Common myeloid progenitor, CD34-positive (primary cell): Measurements from ENCODE around the gene ZNF780A.
"Not testable (repeated sequence)": the region's sequence is repeated elsewhere in the genome, so short reads cannot be mapped to it uniquely, and the experiment has no call there.

Source experiments
- CTCF ChIA-PET: fragments of 350-600 bp; sonication (Branson Sonifier 250); formaldehyde crosslinking; loops from one replicate; lab custom pipeline; 2021; ENCODE audit warnings: antibody characterized with exemption; lab: Charles Lee
- POLR2A ChIA-PET: fragments of 350-600 bp; sonication (Branson Sonifier 250); formaldehyde crosslinking; loops from one replicate; lab custom pipeline; 2021; ENCODE audit warnings: antibody characterized with exemption; lab: Charles Lee
- DNase-seq, 3 donors: peaks; one replicate each; pipeline versions ENCODE4 v3.0.0 to v3.0.0-alpha.2; 2013
- H3K27ac ChIP-seq, 2 experiments: 1 replicate in 1 of 2; 2 replicates in 1 of 2; pipeline ENCODE4 v1.7.0; 2013; ENCODE audit warnings: inconsistent platforms in 2 of 2, low read length in 2 of 2, mild to moderate bottlenecking in 2 of 2, low read depth in 1 of 2, moderate library complexity in 1 of 2; ENCODE audit not compliant: severe bottlenecking in 2 of 2, insufficient read depth in 1 of 2, poor library complexity in 1 of 2
- H3K27me3 ChIP-seq, 5 experiments: replicated peaks in 2 of 5; 1 replicate in 3 of 5; 2 replicates in 2 of 5; pipeline versions ENCODE4 v1.6.1 to v1.7.0; 2013; ENCODE audit warnings: low read length in 4 of 5, mild to moderate bottlenecking in 2 of 5, moderate library complexity in 2 of 5, inconsistent platforms in 1 of 5; ENCODE audit not compliant: insufficient read depth in 5 of 5, control insufficient read depth in 4 of 5
- H3K36me3 ChIP-seq, 4 experiments: 1 replicate in 2 of 4; 2 replicates in 2 of 4; pipeline versions ENCODE4 v1.6.1 to v1.7.0; 2013; ENCODE audit warnings: low read length in 3 of 4, control low read depth in 1 of 4, mild to moderate bottlenecking in 1 of 4; ENCODE audit not compliant: control insufficient read depth in 4 of 4, insufficient read depth in 4 of 4
- H3K4me1 ChIP-seq, 4 experiments: 1 replicate in 3 of 4; 2 replicates in 1 of 4; pipeline versions ENCODE4 v1.6.1 to v1.7.1; 2013; ENCODE audit warnings: low read length in 3 of 4, mild to moderate bottlenecking in 3 of 4, control low read depth in 1 of 4, inconsistent platforms in 1 of 4, moderate library complexity in 1 of 4; ENCODE audit not compliant: control insufficient read depth in 4 of 4, insufficient read depth in 4 of 4; ENCODE audit errors: control extremely low read depth in 1 of 4
- H3K4me3 ChIP-seq, 7 experiments: 1 replicate in 4 of 7; 2 replicates in 3 of 7; pipeline versions ENCODE4 v1.5.1 to v1.7.0; 2013; ENCODE audit warnings: mild to moderate bottlenecking in 7 of 7, low read length in 6 of 7, moderate library complexity in 6 of 7, inconsistent platforms in 2 of 7, low read depth in 2 of 7, control low read depth in 1 of 7; ENCODE audit not compliant: insufficient read depth in 4 of 7, control insufficient read depth in 1 of 7; ENCODE audit errors: extremely low read depth in 1 of 7
- H3K9me3 ChIP-seq, 5 experiments: 1 replicate in 4 of 5; 2 replicates in 1 of 5; pipeline versions ENCODE4 v1.6.1 to v1.7.1; 2013; ENCODE audit warnings: low read length in 4 of 5, mild to moderate bottlenecking in 2 of 5, inconsistent platforms in 1 of 5, low read depth in 1 of 5, moderate library complexity in 1 of 5; ENCODE audit not compliant: control insufficient read depth in 4 of 5, insufficient read depth in 2 of 5; ENCODE audit errors: control extremely low read depth in 1 of 5
- WGBS: methylation state at CpG from one replicate; pipeline ENCODE4 v1.1.5; 2013; ENCODE audit not compliant: insufficient coverage; 5-methylcytosine and 5-hydroxymethylcytosine counted together

Gene ZNF780A

DNA sequence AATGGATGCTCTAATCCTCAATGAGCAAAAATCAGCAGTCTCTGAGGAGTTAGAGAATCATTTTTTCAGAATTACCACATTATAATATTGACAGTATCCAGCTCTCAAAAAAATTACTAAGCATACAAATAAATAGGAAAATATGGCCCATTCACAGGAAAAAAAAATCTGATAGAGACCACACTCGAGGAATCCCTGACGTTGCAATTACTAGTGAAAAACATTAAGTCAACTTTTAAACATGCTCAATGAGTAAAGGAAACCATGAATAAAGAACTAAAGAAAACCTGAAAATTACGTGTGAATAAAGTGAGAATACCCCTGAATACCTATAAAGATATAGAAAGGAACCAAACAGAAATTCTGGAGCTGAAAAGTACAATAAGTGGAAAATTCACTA, 38.7 kb upstream of the ZNF780A start:
- no peak for DNase-seq
- ChIA-PET CTCF (interaction anchor here (1.2 to 1.5 kb wide), 2 partner anchors 9 to 10 kb away, joined by 3 read pairs; no protein-coding TSS in a partner anchor), POLR2A (no interaction called here)
- no peaks in the 10 kb centered on the region for H3K36me3 ChIP-seq
- H3K4me1 ChIP-seq, result no peaks in the 10 kb centered on the region
- H3K4me3 ChIP-seq, result no peak overlapping the region
- peaks cover 0 to 11% (median 8%) of the 10 kb centered on the region in 5 experiments for H3K27me3 ChIP-seq
- H3K9me3 ChIP-seq, result peaks cover 0 to 6% (median 4%) of the 10 kb centered on the region in 5 experiments
- H3K27ac ChIP-seq, result no peak overlapping the region
- WGBS, result no CpG with 5 or more reads among the region's 3 CpGs

GRCh38 chr19:40128991-40129390, 38.2 kb upstream of the ZNF780A start:
- Histone ChIP-seq H3K27ac (no peak overlapping the region), H3K4me1 (no peaks in the 10 kb centered on the region), H3K27me3 (peaks cover 0 to 13% (median 8%) of the 10 kb centered on the region in 5 experiments), H3K4me3 (no peak overlapping the region), H3K36me3 (no peaks in the 10 kb centered on the region), H3K9me3 (peaks cover 0 to 6% (median 4%) of the 10 kb centered on the region in 5 experiments)
- no peak for DNase-seq
- POLR2A ChIA-PET, result no interaction called here
- CTCF ChIA-PET, result interaction anchor here (1.5 kb wide), 1 partner anchor 8 kb away, joined by 3 read pairs; no protein-coding TSS in a partner anchor

DNA sequence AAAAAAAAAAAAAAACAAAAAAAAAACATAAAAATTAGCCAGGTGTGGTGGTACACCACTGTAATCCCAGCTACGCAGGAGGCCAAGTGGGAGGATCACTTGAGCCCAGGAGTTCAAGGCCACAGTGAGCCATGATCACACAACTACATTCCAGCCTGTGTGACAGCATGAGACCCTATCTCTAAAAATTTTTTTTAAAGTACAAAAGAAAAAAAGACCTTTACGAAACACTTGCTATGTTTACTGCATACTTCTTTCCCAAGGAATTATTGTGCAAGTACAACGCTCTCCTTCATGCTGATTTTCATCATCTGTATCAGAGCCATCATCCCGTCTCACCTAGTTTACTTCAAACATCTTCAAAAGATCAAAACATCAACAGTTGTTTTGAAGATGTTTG, 28.6 kb upstream of the ZNF780A start:
- Histone ChIP-seq H3K36me3 (no peaks in the 10 kb centered on the region), H3K9me3 (peaks cover 0 to 6% (median 0%) of the 10 kb centered on the region in 5 experiments), H3K27me3 (peaks cover 0 to 9% (median 2%) of the 10 kb centered on the region in 5 experiments), H3K4me3 (no peak overlapping the region), H3K4me1 (no peaks in the 10 kb centered on the region), H3K27ac (no peak overlapping the region)
- no peak for DNase-seq
- POLR2A ChIA-PET, result no interaction called here
- no CpG with 5 or more reads among the region's 4 CpGs for WGBS
- CTCF ChIA-PET, result interaction anchor here (0.6 kb wide), 1 partner anchor 1701 kb away, joined by 3 read pairs; no protein-coding TSS in a partner anchor

DNA sequence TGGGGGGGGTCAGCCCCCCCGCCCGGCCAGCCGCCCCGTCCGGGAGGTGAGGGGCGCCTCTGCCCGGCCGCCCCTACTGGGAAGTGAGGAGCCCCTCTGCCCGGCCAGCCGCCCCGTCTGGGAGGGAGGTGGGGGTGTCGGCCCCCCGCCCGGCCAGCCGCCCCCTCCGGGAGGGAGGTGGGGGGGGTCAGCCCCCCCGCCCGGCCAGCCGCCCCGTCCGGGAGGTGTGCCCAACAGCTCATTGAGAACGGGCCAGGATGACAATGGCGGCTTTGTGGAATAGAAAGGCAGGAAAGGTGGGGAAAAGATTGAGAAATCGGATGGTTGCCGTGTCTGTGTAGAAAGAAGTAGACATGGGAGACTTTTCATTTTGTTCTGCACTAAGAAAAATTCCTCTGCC, 27.9 kb upstream of the ZNF780A start:
- no CpG with 5 or more reads among the region's 25 CpGs for WGBS
- DNase-seq, POLR2A ChIA-PET, CTCF ChIA-PET, H3K27me3 ChIP-seq, H3K36me3 ChIP-seq, H3K4me3 ChIP-seq, H3K27ac ChIP-seq, H3K9me3 ChIP-seq, H3K4me1 ChIP-seq: not testable (repeated sequence)

DNA sequence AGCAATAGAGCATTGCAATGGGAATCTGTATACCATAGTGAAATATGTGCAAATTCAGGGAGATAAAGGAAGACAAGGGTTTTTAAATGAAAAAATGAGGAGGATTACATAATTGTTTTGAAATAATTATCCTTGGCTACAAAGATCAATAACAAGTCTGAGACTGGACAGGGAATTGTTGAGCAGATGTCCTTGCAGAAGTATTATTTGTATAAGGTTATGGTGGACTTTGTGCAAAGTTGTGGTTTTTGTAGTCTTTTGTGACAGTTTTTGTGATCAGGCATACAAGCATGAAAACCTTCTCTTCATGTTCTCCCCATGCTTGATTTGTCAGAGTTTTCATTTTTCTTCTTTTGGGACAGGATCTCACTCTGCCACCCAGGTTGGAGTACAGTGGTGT, 25.3 kb upstream of the ZNF780A start:
- Histone ChIP-seq H3K36me3 (no peaks in the 10 kb centered on the region), H3K9me3 (peaks cover 0 to 10% (median 4%) of the 10 kb centered on the region in 5 experiments), H3K27me3 (no peaks in the 10 kb centered on the region), H3K4me1 (no peaks in the 10 kb centered on the region), H3K27ac (no peak overlapping the region), H3K4me3 (no peak overlapping the region)
- no peak for DNase-seq
- POLR2A ChIA-PET, result no interaction called here
- CTCF ChIA-PET, result interaction anchor here (1.6 kb wide), 1 partner anchor 102 kb away, joined by 3 read pairs; the partner anchor contains the start of gene TTC9B

- H3K4me1 ChIP-seq, H3K4me3 ChIP-seq, H3K27me3 ChIP-seq, CTCF ChIA-PET, DNase-seq, H3K36me3 ChIP-seq, H3K27ac ChIP-seq, POLR2A ChIA-PET, H3K9me3 ChIP-seq: not testable (repeated sequence)
- WGBS, result no CpG with 5 or more reads among the region's 6 CpGs
Measured at GRCh38 chr19:40114119-40114518, 23.4 kb upstream of the ZNF780A start.

DNA sequence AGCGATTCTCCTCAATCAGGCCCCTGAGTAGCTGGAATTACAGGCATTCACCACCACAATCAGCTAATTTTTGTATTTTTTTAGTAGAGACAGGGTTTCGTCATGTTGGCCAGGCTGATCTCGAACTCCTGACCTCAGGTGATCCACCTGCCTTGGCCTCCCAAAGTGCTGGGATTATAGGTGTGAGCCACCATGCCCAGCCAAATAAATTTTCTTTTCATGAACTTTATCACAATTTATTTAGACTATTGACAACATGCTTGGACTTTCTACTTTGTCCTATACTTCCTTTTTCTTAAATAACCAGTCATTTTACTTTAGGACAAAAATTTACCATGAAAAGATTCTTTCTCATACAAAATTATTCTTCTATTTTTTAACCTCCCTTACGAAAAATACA, 21.5 kb upstream of the ZNF780A start:
- H3K27ac ChIP-seq, H3K9me3 ChIP-seq, CTCF ChIA-PET, DNase-seq, H3K27me3 ChIP-seq, POLR2A ChIA-PET, H3K4me1 ChIP-seq, H3K4me3 ChIP-seq, H3K36me3 ChIP-seq: not testable (repeated sequence)
- WGBS, result 71% methylated on average over 1 of the region's 4 CpGs
